ENCODE measurements around the gene HMX2.

DNA sequence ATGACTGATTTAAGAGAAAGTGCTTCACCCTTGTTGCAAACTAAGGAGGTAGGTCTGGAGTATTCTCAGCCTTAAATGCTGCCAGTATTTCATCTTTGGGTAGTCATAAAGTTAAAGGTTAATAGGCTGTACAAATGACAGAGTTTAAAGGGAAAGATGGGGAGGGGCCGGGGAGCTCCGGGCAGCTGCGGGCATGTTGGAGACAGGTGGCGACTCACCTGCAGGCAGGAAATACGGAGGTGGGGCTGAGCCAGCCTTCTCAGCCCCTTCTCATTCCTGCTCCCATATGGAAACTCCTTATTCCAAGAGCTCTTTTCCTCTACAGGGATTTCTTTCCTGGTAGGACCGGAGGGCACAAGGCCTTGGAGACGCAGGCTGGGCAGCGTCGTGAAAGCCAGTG, 44.0 kb upstream of the HMX2 start:
- TF ChIP-seq, protein P1, sequence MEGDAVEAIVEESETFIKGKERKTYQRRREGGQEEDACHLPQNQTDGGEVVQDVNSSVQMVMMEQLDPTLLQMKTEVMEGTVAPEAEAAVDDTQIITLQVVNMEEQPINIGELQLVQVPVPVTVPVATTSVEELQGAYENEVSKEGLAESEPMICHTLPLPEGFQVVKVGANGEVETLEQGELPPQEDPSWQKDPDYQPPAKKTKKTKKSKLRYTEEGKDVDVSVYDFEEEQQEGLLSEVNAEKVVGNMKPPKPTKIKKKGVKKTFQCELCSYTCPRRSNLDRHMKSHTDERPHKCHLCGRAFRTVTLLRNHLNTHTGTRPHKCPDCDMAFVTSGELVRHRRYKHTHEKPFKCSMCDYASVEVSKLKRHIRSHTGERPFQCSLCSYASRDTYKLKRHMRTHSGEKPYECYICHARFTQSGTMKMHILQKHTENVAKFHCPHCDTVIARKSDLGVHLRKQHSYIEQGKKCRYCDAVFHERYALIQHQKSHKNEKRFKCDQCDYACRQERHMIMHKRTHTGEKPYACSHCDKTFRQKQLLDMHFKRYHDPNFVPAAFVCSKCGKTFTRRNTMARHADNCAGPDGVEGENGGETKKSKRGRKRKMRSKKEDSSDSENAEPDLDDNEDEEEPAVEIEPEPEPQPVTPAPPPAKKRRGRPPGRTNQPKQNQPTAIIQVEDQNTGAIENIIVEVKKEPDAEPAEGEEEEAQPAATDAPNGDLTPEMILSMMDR (IDR thresholded peaks at IDR 0.05) = no peak
- TF ChIP-seq POLR2AphosphoS5 (IDR thresholded peaks at IDR 0.05; ENCODE audit: low read depth, low read length) = no peak
- no peak for TF ChIP-seq SIN3A (IDR thresholded peaks at IDR 0.05; ENCODE audit: borderline replicate concordance, insufficient read depth, low read depth, low read length)

Data from Panc1 (cell line).